ENCODE data around the gene RAE1. TPM values are rescaled to one million over a fixed set of nuclear protein-coding genes. Genes with fewer than 3 reads are reported as not detected.

Gene RAE1
- total and polyA plus RNA-seq, 2 experiments from 2014 or later, result 35.4 to 43.3 TPM

DNA sequence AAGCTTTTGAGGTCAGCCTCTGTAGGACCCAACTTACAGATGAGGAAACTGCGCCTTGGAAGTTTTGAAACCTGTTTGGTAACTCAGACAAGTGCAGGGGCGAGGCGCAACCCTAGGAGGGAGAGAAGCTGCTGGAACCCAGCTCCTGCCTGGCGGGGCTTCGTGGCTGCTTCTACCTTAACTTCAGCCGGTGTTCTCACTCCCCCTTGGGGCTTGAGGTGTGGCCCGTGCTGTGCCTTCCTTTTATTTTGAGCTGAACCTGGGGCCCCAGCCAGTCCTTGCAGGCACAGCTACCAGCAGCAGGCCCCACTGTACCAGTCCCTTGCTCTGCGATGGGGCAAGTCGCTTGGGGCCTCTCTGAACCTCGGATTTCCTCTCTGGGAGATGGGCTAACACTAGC is 52.2 kb downstream of the RAE1 start:
- Mint-ChIP-seq H3K4me1 (no peaks in the 10 kb centered on the region; the same call in 1 of the 3 replicates), H3K27ac (no peak overlapping the region), H3K9me3 (no peaks in the 10 kb centered on the region), H3K27me3 (ENCODE audit: insufficient read depth, low read depth, poor library complexity) (peaks cover 9% of the 10 kb centered on the region), H3K4me3 (no peak overlapping the region), H3K36me3 (ENCODE audit: low read depth) (peaks cover 47% of the 10 kb centered on the region)
- ATAC-seq (no peak), DNase-seq (ENCODE audit: low spot score) (no peak)
- no peak overlapping the region for H3K27ac ChIP-seq (ENCODE audit: low read depth)
- H3K27me3 ChIP-seq (ENCODE audit: insufficient read depth), result no peaks in the 10 kb centered on the region
- peaks cover 6% of the 10 kb centered on the region; the same call in 1 of the 2 replicates for H3K36me3 ChIP-seq (ENCODE audit: insufficient read depth)
- H3F3A ChIP-seq (replicated peaks; ENCODE audit: low read depth), result no peaks in the 10 kb centered on the region
- no peak overlapping the region for H3K4me3 ChIP-seq
- H3K9me2 ChIP-seq (ENCODE audit: insufficient read depth), result no peaks in the 10 kb centered on the region
- H3K4me1 ChIP-seq (ENCODE audit: insufficient read depth), result no peaks in the 10 kb centered on the region
- no peak overlapping the region for H2AFZ ChIP-seq
- H4K20me1 ChIP-seq (replicated peaks; ENCODE audit: insufficient read depth), result peaks cover 4% of the 10 kb centered on the region
- no peak overlapping the region for H3K4me2 ChIP-seq
- no peak for TF ChIP-seq CREB1 (CRISPR knock-in tag; IDR thresholded peaks at IDR 0.05; ENCODE audit: low read depth)
- no peak for TF ChIP-seq ZNF331 (CRISPR knock-in tag; IDR thresholded peaks at IDR 0.05; ENCODE audit: low read depth)
- no peak for TF ChIP-seq STAT1 (IDR thresholded peaks at IDR 0.05; ENCODE audit: unreplicated experiment)
- TF ChIP-seq, protein P1, sequence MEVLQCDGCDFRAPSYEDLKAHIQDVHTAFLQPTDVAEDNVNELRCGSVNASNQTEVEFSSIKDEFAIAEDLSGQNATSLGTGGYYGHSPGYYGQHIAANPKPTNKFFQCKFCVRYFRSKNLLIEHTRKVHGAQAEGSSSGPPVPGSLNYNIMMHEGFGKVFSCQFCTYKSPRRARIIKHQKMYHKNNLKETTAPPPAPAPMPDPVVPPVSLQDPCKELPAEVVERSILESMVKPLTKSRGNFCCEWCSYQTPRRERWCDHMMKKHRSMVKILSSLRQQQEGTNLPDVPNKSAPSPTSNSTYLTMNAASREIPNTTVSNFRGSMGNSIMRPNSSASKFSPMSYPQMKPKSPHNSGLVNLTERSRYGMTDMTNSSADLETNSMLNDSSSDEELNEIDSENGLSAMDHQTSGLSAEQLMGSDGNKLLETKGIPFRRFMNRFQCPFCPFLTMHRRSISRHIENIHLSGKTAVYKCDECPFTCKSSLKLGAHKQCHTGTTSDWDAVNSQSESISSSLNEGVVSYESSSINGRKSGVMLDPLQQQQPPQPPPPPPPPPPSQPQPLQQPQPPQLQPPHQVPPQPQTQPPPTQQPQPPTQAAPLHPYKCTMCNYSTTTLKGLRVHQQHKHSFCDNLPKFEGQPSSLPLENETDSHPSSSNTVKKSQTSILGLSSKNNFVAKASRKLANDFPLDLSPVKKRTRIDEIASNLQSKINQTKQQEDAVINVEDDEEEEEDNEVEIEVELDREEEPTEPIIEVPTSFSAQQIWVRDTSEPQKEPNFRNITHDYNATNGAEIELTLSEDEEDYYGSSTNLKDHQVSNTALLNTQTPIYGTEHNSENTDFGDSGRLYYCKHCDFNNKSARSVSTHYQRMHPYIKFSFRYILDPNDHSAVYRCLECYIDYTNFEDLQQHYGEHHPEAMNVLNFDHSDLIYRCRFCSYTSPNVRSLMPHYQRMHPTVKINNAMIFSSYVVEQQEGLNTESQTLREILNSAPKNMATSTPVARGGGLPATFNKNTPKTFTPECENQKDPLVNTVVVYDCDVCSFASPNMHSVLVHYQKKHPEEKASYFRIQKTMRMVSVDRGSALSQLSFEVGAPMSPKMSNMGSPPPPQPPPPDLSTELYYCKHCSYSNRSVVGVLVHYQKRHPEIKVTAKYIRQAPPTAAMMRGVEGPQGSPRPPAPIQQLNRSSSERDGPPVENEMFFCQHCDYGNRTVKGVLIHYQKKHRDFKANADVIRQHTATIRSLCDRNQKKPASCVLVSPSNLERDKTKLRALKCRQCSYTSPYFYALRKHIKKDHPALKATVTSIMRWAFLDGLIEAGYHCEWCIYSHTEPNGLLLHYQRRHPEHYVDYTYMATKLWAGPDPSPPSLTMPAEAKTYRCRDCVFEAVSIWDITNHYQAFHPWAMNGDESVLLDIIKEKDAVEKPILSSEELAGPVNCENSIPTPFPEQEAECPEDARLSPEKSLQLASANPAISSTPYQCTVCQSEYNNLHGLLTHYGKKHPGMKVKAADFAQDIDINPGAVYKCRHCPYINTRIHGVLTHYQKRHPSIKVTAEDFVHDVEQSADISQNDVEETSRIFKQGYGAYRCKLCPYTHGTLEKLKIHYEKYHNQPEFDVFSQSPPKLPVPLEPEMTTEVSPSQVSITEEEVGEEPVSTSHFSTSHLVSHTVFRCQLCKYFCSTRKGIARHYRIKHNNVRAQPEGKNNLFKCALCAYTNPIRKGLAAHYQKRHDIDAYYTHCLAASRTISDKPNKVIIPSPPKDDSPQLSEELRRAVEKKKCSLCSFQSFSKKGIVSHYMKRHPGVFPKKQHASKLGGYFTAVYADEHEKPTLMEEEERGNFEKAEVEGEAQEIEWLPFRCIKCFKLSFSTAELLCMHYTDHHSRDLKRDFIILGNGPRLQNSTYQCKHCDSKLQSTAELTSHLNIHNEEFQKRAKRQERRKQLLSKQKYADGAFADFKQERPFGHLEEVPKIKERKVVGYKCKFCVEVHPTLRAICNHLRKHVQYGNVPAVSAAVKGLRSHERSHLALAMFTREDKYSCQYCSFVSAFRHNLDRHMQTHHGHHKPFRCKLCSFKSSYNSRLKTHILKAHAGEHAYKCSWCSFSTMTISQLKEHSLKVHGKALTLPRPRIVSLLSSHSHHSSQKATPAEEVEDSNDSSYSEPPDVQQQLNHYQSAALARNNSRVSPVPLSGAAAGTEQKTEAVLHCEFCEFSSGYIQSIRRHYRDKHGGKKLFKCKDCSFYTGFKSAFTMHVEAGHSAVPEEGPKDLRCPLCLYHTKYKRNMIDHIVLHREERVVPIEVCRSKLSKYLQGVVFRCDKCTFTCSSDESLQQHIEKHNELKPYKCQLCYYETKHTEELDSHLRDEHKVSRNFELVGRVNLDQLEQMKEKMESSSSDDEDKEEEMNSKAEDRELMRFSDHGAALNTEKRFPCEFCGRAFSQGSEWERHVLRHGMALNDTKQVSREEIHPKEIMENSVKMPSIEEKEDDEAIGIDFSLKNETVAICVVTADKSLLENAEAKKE (CRISPR knock-in tag; IDR thresholded peaks at IDR 0.05), result no peak
- TF ChIP-seq REST (IDR thresholded peaks at IDR 0.05; ENCODE audit: unreplicated experiment), result no peak
- TF ChIP-seq CTCF (conservative IDR thresholded peaks at IDR 0.05; ENCODE audit: low read depth in 2 of 2), result no peak
- TF ChIP-seq, protein P2, sequence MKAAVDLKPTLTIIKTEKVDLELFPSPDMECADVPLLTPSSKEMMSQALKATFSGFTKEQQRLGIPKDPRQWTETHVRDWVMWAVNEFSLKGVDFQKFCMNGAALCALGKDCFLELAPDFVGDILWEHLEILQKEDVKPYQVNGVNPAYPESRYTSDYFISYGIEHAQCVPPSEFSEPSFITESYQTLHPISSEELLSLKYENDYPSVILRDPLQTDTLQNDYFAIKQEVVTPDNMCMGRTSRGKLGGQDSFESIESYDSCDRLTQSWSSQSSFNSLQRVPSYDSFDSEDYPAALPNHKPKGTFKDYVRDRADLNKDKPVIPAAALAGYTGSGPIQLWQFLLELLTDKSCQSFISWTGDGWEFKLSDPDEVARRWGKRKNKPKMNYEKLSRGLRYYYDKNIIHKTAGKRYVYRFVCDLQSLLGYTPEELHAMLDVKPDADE (IDR thresholded peaks at IDR 0.05), result no peak
- TF ChIP-seq NANOG (IDR thresholded peaks at IDR 0.05; ENCODE audit: borderline replicate concordance), result no peak
- TF ChIP-seq EZH2phosphoT487 (IDR thresholded peaks at IDR 0.05; ENCODE audit: unreplicated experiment), result no peak
- no peak for TF ChIP-seq POLR2AphosphoS5 (IDR thresholded peaks at IDR 0.05; ENCODE audit: low read depth)
- no peak for TF ChIP-seq EZH2 (IDR thresholded peaks at IDR 0.05; ENCODE audit: low read depth, unreplicated experiment)
- TF ChIP-seq ZNF114 (CRISPR knock-in tag; IDR thresholded peaks at IDR 0.05), result no peak
- TF ChIP-seq JUNB (IDR thresholded peaks at IDR 0.05; ENCODE audit: unreplicated experiment), result no peak
- H3K79me2 ChIP-seq (replicated peaks; ENCODE audit: insufficient read depth), result peaks cover 44% of the 10 kb centered on the region
